ENCODE data around the gene S100A11. TPM values are rescaled to one million over a fixed set of nuclear protein-coding genes. Genes with fewer than 3 reads are reported as not detected.

Gene S100A11
- total RNA-seq, 4 donors from 2014 or later = 41.9 to 183 (median 125) TPM

DNA sequence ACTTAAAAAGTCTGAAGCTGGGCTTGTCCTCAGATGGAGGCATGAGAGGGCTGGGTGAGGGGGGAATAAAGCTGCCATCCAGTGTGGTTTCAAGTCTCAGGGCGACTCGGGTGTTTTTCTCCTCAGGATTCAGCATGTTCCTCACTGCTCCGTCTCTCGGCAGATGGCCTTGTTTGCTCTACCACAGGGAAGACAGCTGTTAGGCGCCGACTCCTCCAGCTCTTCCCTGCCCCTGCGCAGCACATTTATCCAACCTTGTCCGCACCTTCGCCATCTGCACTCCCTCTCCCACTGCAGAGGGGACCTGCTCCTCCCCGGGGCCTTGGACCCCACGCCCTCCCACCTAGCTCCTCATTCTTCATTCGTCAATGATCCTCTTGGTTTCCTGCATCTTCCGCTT, 16.6 kb upstream of the S100A11 start:
- H3K27ac ChIP-seq = no peak overlapping the region
- H3K27me3 ChIP-seq = peaks cover 22% of the 10 kb centered on the region
- no peak for TF ChIP-seq POLR2A (IDR thresholded peaks at IDR 0.05)
- no peak for TF ChIP-seq EP300 (IDR thresholded peaks at IDR 0.05)
- TF ChIP-seq POLR2AphosphoS5 (IDR thresholded peaks at IDR 0.05) = no peak
- no peak for TF ChIP-seq CTCF (IDR thresholded peaks at IDR 0.05)
- WGBS, 2 donors (ENCODE audit: low coverage in 1 of 2) = 50 to 53% methylated on average over 4 to 13 of the region's 13 CpGs
- no peaks in the 10 kb centered on the region for H3K36me3 ChIP-seq
- peaks cover 0 to 3% (median 3%) of the 10 kb centered on the region in 3 donors for H3K4me1 ChIP-seq
- no peaks in the 10 kb centered on the region for H3K9me3 ChIP-seq
- H3K4me3 ChIP-seq = no peak overlapping the region
- ATAC-seq = no peak

GRCh38 chr1:152052606-152053005, 15.8 kb upstream of the S100A11 start:
- TF ChIP-seq EP300 (IDR thresholded peaks at IDR 0.05) = no peak
- TF ChIP-seq CTCF (IDR thresholded peaks at IDR 0.05) = peak; percentile 83 to 91 (median 90)
- TF ChIP-seq POLR2A (IDR thresholded peaks at IDR 0.05) = no peak
- TF ChIP-seq POLR2AphosphoS5 (IDR thresholded peaks at IDR 0.05) = no peak
- no peak for ATAC-seq
- WGBS, 2 donors (ENCODE audit: low coverage in 1 of 2) = 18 to 24% methylated on average over 10 to 11 of the region's 11 CpGs
- H3K27ac ChIP-seq = no peak overlapping the region
- H3K36me3 ChIP-seq = no peaks in the 10 kb centered on the region
- H3K4me3 ChIP-seq = no peak overlapping the region
- H3K27me3 ChIP-seq = peaks cover 17% of the 10 kb centered on the region
- no peaks in the 10 kb centered on the region for H3K9me3 ChIP-seq
- peaks cover under 1 to 11% (median 4%) of the 10 kb centered on the region in 3 donors for H3K4me1 ChIP-seq

- ATAC-seq = no peak
- TF ChIP-seq CTCF (IDR thresholded peaks at IDR 0.05) = no peak
- no peak for TF ChIP-seq EP300 (IDR thresholded peaks at IDR 0.05)
- no peak for TF ChIP-seq POLR2A (IDR thresholded peaks at IDR 0.05)
- TF ChIP-seq POLR2AphosphoS5 (IDR thresholded peaks at IDR 0.05) = no peak
- Histone ChIP-seq H3K4me3 (no peak overlapping the region), H3K9me3 (no peaks in the 10 kb centered on the region), H3K4me1 (peaks cover 2 to 20% (median 4%) of the 10 kb centered on the region in 3 donors), H3K36me3 (no peaks in the 10 kb centered on the region), H3K27me3 (peaks cover 5% of the 10 kb centered on the region), H3K27ac (peak overlapping the region in 1 of 4 donors; percentile 2)
- 48 to 79% methylated on average over 4 of the region's 6 CpGs for WGBS, 2 donors (ENCODE audit: low coverage in 1 of 2)
These were observed 14.3 kb upstream of the S100A11 start for GRCh38 chr1:152050886-152051675.

DNA sequence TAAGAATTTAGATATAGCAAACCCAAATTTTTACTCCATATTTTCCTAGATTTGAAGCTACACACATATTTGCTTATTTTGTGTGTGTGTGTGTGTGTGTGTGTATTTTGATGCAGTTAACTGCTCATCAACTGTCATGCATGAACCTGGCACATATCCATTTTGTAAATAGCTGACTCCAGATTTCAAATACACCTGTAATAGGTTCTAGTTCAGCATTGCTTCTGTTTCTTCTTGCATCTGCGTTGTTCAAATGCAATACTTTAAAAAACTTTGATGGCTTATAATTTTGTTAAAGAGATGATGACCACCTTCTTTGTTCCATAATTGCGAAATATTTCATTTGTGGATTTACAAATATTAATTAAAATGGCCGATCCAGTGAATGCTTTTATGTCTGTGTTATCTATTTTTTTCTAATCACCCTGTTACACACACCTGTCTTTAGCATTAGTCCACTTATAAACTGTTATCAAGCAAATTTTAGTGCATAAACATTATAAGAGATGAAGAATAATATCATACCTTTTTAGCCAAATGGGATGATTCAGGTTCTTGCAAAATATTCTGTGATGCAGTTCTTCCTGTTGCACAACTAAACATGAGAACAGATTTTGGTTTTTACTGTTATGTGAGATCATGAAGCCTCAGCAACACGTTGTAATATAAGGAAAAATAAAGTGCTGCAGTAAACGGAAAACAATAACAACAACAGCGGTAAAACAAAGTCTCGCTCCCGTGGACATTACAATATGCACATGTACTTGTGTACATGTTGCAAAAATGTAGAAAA, 12.7 kb upstream of the S100A11 start:
- no peaks in the 10 kb centered on the region for H3K9me3 ChIP-seq
- no peak overlapping the region for H3K4me3 ChIP-seq
- H3K4me1 ChIP-seq = peaks cover 2 to 20% (median 4%) of the 10 kb centered on the region in 3 donors
- peaks cover 5% of the 10 kb centered on the region for H3K27me3 ChIP-seq
- TF ChIP-seq POLR2AphosphoS5 (IDR thresholded peaks at IDR 0.05) (peak; percentile 15), EP300 (IDR thresholded peaks at IDR 0.05) (no peak)
- WGBS, 2 donors (ENCODE audit: low coverage in 1 of 2) = 81 to 86% methylated on average over 7 to 8 of the region's 8 CpGs
- ATAC-seq = no peak
- H3K27ac ChIP-seq = peak overlapping the region in 3 of 4 donors; percentile 0 to 90 (median 85)
- no peaks in the 10 kb centered on the region for H3K36me3 ChIP-seq

DNA sequence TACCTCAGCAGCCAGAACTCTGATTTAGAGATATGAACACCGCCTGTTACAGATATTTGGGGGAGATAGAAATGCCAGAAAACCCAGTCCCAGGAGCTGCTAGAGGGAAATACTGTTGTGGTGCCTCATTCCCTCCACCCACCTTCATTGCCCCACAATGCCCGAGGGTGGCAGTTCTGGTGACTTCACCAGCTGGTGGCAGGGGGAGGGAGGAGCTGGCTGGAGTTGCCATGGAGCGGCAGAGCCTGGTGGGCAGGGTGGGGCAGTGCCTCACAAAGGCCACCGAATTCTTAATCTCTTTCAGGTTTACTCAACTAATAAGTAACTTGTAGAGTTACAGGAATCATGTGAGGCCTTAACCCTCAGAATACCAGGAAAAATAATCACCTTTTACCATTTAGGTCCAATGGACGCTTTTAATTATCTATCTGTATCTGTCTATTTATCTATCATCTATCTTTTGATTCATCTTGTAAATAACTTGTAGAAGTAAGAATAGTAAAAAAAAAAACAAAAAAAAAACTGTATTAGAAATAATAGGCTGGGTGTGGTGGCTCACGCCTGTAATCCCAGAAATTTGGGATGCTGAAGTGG, 11.7 kb upstream of the S100A11 start:
- WGBS, 2 donors (ENCODE audit: low coverage in 1 of 2) = 46 to 50% methylated on average over 1 to 5 of the region's 6 CpGs
- peak overlapping the region; percentile 80 to 90 (median 86) for H3K27ac ChIP-seq
- H3K36me3 ChIP-seq = no peaks in the 10 kb centered on the region
- H3K4me3 ChIP-seq = peak overlapping the region in 1 of 2 donors; percentile 23
- peaks cover 3% of the 10 kb centered on the region for H3K27me3 ChIP-seq
- no peak for TF ChIP-seq POLR2A (IDR thresholded peaks at IDR 0.05)
- TF ChIP-seq CTCF (IDR thresholded peaks at IDR 0.05) = no peak
- TF ChIP-seq EP300 (IDR thresholded peaks at IDR 0.05) = no peak
- no peak for TF ChIP-seq POLR2AphosphoS5 (IDR thresholded peaks at IDR 0.05)
- H3K9me3 ChIP-seq = no peaks in the 10 kb centered on the region
- peak; percentile 24 for ATAC-seq
- H3K4me1 ChIP-seq = peaks cover 2 to 20% (median 4%) of the 10 kb centered on the region in 3 donors

Measured in gastroesophageal sphincter (tissue), 4 donors.